Spleen (tissue), 7 donors: ENCODE measurements around the gene CAMK2G.

Source experiments
- POLR2AphosphoS5 ChIP-seq, 3 donors: sonication (generic); formaldehyde crosslinking; IDR thresholded peaks; one replicate each; pipeline ENCODE4 v1.5.1; 2017; ENCODE audit warnings: antibody characterized with exemption in 3 of 3
- TF ChIP-seq, protein P1 (sequence below), 11 experiments: fragments of 200-600 bp in 7 of 11; fragments of 450-650 bp in 4 of 11; sonication (generic) in 4 of 11; IDR thresholded peaks in 8 of 11; conservative IDR thresholded peaks in 3 of 11; 1 replicate in 7 of 11; 2 replicates in 4 of 11; pipeline versions ENCODE4 v1.4.0 to v1.8.0; 2016 to 2021; ENCODE audit warnings: antibody characterized with exemption in 11 of 11, inconsistent platforms in 4 of 11, mild to moderate bottlenecking in 1 of 11
- donor health status: DM: no; HTN: no; CAD: no; lungs with moderate emphysema.
- donor health status: DM: no; HTN: no; CAD: no.
- donor health status: DM: no; HTN: no; CAD: no.

DNA sequence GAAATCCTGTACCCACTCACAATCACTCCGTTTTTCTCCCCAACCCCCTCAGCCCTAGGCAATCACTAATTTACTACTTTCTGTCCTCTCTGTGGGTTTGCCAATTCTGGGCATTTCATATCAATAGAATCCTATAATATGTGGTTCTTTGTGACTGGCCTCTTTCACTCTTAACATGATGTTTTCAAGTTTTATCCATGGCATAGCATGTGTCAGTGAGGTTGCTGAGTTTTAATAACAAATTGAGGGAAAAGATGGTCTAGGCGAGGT is 48.4 kb upstream of the CAMK2G start:
- TF ChIP-seq, protein P1, sequence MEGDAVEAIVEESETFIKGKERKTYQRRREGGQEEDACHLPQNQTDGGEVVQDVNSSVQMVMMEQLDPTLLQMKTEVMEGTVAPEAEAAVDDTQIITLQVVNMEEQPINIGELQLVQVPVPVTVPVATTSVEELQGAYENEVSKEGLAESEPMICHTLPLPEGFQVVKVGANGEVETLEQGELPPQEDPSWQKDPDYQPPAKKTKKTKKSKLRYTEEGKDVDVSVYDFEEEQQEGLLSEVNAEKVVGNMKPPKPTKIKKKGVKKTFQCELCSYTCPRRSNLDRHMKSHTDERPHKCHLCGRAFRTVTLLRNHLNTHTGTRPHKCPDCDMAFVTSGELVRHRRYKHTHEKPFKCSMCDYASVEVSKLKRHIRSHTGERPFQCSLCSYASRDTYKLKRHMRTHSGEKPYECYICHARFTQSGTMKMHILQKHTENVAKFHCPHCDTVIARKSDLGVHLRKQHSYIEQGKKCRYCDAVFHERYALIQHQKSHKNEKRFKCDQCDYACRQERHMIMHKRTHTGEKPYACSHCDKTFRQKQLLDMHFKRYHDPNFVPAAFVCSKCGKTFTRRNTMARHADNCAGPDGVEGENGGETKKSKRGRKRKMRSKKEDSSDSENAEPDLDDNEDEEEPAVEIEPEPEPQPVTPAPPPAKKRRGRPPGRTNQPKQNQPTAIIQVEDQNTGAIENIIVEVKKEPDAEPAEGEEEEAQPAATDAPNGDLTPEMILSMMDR (IDR thresholded peaks at IDR 0.05 in 8 of 11, conservative IDR thresholded peaks at IDR 0.05 in 3 of 11): no peak
- TF ChIP-seq POLR2AphosphoS5 (IDR thresholded peaks at IDR 0.05): no peak
